Activated CD8-positive, alpha-beta memory T cell treated with anti-CD3 and anti-CD28 coated beads for 1 hour (primary cell): ENCODE data around the gene ADAM33.

ENCODE experiments used
- DNase-seq, 2 donors: peaks; one replicate each; pipeline ENCODE4 v3.0.0-alpha.2; 2020; ENCODE audit warnings: low read depth in 1 of 2; ENCODE audit errors: extremely low read depth in 1 of 2

ADAM33 gene

DNA sequence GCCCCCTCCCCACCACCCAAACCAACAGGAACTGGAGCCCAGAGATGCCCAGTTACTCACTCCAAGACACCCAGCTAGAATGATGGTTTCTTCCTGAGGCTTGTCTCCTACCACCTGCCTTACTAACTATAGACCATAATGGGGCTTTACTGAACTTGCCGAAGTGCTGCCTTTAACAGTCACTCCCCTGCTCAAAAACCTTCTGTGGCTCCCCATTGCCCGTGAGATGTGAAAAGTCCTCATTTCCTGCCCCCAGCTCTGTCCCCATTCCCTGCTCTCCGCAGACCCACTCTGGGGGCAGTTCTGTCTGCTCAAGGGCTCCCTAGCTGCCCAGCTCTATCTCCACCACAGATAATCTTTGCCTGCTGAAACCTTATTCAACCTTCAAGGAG, 25.7 kb upstream of the ADAM33 start:
- no peak for DNase-seq

DNA sequence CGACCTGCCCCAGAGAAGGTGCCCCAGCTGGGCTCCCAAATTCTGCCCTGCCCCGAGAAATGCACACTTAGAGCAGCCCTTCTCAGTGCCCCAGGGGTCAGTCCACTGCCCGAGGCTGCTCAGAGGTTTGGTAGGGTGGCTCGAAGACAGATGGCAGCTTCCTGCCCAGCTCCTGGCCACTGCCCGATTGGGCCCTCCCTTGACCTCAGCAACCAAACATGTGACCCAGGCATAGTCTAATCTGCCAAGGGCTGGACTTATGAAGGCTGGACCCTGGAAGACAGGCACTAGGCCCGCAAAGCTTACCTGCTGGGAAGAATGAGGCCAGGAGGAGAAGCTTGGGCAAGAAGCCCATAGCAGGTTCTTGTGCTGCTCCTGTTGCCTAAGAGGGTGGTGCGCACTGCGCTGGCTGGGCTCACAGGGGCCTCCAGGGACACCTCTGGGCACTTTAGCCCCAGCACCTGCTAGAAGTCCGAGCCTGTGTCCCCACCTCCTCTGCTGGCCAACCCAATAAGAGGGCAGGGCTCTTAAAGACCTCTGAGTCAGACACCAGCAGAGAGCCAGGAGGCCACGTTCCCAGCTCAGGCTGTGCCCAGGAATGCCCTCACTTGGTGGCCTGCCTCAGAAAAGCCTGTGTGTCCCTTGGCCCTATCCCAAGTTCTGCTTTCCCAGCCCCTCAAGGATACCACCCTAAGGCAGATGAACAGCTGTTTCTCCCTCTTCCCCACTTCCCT, 25.1 kb upstream of the ADAM33 start:
- DNase-seq: no peak

DNA sequence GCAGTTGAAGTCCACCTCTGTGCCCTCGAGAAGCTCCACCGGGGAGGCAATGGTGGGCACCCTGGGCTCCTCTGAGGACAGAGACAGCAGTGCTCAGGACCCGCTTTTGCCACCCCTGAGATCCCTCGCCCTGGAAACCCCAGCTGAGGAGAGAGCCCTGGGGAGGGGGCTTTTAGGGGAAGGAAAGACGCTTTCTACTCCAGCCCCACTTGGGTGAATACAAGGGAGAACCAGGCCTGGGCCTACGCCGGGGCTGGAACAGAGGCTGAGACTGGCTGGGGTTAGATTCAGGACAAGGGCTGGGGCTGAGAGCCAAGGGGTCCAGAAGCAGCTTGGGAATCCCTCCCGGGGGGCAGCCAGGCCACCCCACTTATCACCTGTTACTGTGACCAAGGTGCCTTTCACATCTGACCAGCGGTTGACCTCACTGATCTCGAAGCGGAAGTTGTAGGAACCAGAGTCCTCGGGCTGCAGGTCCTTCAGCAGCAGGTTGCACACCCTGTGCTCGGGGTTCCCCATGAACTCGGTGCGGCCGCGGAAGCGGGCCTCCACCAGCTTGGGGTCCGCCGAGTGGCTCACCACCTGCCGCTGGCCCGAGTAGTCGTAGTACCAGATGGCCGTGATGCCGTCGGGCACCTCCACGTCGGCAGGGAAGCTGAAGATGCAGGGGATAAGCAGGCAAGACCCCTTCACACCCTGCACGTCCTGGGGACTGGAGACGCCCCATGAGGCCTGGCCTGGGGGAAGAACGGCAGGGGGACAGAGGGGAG, 24.3 kb upstream of the ADAM33 start:
- no peak for DNase-seq

DNA sequence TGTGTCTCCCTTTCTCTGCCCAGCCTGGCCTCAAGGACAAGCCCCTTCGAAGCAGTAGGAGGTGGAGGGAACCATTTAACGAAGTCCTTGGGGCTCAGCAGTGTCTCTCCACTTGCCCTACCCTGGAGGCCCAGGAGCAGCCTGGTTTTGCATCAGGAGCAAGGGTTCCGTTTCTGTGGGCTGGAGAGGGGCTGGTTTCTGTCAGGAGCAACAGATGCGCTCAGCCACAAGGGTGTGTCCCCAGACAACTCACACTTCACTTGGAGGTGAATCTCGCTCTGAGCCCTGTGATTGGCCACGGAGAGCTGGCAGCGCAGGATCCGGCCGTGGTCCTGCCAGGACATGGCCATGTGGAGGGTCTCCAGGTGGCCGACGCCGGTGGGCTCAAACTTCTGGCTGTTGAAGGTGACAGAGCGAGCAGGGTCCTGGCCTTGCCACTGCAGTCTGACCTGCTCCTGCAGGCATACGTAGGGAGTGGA, 23.7 kb upstream of the ADAM33 start:
- DNase-seq: no peak

DNA sequence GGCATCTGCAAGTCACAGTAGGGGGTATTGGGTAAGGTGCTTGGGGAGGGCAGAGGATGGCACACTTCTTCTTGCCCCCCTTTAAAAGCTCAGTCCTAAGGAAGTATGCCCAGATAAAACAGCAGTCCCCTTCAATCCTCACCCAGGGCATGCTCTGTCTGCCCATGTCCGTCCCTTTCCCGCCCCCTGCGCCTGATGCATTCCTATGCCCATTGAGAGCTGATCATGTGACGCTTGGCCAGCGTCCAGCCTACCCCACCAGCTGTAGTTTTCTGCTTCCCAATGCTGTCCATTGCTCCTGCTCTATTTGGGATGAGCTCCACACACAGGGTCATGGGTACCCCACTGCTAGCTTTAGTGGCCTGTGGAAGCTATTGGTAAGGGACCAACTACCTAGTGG, 22.3 kb upstream of the ADAM33 start:
- DNase-seq: no peak

DNA sequence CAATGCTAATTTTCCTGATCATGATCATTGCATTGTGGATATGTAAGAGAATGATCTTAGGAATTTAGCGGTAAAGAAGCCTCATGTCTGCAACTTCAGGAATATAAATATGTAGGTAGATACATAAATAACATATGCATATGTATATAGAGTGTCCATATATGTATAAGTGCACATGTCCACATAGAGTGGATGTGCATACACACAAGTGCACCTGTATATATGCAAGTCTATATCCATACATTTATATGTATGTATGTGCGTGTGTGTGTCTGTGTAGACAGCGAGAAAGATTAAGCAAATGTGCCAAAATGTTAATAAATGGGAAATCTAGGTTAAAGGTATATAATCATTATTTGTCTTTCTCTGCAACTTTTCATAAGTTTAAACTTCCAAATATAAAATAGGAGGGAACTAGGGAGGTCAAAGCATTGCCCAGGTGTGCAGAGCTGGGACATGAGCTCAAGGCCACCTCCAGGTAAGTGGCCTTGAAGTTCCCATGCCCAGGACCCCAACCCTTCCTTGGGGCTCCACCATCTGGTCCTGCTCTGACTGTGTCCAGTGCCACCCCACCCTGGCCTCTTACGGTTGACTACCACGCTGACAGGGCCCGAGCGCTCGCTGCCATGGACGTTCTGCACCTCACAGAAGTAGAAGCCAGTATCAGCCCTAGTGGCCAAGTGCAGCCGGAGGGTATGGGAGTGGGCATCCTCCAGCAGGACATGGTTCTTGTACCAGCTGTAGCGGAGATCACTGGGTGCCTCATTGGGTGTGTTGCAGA, 21.0 kb upstream of the ADAM33 start:
- no peak for DNase-seq

DNA sequence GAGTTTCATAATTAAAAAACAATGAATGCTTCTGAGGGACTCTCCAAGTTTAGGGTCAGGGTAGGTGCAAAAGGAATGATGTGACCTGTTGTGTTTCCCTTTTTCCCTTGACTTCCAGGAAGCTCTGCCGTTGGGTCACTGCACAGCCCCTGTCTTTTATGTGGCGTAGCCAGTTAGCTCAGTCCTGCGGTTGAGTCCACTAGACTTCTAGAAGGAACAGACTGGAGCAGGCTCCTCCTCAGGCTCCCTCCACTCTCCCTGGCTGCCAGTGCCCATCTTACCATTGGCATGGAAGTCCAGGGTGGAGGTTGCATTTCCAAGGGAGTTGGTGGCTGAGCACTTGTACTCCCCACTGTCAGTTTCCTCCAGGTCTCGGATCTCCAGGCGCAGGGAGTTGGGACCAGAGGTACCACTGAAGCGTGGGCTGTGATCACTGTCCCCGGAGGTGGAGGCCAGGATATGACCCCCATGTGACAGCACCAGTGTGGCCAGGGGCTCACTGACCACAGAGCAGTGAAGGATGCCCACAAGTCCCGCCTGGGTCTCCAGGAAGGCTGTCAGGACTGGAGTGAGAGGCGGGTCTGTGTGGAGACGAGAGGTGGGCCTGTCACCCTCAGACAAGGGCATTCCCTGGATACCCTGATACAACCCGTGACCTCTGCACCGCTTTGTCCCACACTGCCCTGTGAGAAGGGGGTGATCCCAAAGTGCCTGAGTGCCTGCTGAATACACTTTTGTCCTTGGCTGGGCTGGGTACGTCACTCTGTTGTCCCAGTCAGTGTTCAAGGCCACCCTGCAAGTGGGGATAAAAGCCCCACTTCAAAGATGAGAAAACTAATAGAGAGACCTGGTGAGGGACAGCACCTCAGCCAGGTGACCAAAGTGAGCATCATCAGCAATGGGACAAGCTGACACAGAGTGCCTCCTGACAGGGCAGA, 19.5 kb upstream of the ADAM33 start:
- DNase-seq: no peak

DNA sequence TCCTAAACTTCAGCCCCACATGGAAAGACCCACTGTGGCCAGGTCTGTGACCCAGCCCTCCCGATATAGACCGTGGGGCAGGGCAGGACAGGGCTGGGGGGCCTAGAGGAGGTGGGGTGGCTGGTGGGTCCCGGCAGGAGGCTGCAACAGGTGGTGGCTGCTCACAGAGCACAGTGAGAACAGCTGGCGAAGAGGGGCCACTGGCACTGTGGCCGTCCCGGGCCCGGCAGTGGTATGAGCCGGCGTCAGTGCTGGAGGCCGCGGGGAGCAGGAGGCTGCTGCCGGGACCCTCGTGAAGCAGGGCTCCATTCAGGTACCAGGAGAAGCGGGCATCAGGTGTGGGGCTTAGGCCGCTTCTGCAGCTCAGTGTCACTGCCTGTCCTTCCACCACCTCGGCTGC, 17.2 kb upstream of the ADAM33 start:
- DNase-seq: no peak

DNA sequence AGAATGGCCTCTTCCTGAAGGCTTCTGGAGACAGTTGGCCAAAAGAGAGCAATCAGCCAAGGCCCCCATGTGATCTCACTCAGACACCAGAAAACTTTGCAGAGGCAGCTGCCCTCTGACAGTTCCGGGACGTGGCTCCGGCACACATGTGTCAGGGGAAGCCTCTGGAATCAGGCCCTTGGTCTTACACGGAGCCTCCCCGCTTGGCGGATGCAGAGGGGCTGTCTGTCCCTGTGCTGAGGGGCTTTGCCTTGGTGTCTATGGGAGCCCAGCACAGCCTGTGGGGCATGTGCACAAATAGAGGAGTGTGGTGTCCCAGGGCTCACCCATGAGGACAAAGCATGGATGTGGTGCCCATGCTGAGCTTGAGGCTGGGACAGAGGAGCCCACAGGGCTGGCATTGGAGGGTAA, 16.8 kb upstream of the ADAM33 start:
- no peak for DNase-seq

DNA sequence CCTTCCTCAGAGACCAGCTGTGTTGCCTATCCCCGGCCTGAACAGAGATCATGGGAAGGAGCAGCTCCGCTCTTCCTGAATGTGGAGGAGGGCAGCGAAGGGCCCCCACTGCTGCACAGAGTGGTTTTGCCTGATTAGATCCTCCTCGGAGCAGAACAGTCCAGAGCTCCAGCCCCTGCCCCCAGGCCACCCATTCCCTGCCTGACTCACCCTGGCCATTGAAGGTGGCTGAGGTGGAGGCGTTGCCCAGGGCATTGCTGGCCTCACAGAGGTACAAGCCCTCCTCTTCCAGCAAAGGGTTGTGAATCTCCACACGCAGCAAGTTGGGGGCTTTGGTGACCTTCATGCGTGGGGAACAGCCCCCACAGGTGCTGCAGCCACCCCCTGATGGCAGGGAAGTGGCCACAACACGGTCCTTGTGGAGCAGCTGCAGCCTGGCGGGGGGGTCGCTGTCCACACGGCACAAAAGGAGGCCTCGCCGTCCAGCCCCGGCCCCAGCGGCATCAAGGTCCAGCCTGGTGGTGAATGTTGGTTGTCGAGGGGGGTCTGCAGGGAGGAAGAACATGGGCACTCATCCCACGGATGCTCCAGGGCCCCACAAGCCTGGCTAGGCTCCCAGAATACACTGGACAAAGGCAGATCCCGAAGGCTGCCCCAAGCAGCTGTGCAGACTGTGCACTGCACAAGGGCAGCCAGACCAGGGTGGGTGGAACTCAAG, 15.9 kb upstream of the ADAM33 start:
- no peak for DNase-seq

DNA sequence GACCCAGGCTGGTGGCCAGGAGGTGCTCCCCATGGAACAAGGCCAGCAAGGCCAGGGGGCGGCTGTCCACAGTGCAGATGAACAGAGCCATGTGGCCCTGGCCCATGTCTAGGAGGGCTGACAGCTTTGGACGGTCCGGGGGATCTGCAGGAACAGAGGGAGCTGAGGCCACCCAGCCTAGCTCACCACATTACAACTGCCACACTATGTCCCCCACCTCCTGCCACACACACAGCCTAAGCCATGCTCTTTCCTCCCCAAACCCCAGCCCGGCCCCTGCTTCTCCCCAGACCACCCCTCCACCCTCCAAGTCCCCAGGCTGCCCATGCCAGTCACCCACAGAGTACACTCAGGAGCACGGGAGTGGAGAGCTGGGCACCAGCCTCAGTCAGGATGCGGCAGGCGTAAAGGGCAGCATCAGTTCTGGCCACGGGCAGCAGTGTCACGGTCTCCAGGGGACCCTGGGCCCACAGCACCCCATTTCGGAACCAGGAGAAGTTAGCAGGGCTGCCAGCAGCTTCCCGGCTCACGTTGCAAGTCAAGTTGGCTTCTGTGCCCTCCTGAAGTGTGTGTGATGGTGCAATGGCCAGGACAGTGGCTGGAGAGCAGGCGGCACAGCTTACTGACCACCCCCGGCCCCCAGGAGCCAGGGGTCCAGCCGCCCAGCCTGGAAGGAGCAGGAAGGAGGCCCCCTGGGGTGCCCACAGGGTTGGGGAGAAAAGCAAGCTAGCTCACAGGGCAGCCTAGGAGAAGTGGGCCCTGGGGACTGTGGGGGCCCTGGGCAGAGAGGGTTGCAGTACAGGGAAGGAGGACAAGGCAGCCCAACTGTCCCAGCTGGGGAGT, 15.2 kb upstream of the ADAM33 start:
- no peak for DNase-seq

DNA sequence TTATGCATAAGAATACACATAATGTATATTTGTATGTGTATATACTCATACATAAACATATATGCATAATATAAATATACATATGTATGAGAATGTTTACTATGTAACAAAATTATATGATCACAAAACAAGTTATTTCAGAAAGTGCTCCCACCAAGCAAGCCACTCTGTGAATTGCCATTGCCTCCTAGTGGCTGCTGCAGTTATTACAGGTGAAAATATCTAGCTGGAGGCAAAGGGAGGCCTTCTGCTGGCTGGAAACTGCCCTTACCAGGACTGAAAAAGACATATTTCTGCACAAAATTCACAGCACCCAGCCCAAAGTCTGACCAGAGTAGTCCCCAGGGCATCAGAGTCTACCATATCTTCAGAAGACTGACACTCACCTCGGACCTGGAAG, 14.4 kb upstream of the ADAM33 start:
- DNase-seq: no peak

DNA sequence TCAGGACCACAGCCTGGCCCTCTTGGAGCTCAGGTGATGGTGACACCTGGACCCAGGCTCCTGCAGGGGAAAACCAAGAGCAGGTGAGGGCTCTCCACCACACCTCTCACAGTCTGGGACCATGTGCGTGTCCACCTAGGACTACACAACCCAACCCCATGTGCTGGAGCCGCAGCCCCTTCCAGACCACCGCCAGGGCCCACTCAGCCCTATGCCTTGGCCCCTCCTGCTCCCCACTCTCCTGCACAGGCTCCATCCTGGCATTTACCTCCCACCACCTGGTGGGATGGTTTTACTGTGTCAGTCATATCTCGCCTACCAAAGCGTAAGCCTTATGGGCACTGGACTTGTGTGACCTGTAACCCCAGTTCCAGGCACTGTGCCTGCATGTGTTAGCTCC, 13.1 kb upstream of the ADAM33 start:
- no peak for DNase-seq

DNA sequence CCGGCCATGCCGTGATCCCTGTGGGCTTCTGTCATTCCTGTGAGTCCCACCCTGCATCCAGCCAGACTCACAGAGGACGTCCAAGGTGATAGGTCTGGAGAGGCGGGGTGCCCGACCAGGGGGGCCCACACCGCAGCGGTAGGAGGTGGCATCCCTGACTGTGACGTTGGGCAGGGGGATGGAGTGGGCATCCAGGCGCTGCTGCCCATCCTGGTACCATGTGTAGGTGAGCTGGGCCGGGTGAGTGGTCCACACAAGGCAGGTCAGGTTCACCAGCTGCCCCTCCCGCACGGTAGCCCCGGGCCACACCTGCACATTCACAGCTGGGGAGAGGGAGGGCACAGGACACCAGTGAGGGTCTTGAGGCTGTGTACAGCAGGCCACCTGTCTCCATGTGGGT, 11.6 kb upstream of the ADAM33 start:
- no peak for DNase-seq

DNA sequence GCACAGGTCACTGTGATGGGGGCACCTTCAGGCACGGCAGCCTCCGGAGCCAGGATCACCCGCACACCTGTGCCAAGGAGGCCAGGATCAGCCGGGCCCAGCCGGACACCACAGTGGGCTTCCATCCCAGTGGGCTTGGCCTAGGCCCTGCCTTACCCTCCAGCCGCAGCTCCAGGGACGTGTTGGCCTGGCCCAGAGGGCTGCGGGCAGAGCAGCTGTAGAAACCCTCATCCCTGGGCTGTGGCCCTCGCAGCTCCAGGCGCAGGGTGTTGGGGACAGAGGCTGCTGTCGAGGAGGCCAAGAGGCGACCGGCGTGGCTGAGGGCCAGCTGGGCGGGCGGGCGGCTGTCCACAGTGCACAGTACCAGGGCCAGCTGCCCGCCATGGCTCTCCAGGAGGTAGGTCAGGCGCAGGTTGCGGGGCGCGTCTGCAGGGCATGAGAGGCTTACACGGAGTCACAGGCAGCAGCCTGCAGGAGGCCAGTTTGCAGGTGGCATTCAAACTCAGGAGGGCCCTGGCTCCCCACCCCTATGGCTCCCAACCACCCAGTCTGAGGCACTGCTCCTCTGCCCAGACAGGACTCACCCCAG, 11.0 kb upstream of the ADAM33 start:
- DNase-seq: no peak

DNA sequence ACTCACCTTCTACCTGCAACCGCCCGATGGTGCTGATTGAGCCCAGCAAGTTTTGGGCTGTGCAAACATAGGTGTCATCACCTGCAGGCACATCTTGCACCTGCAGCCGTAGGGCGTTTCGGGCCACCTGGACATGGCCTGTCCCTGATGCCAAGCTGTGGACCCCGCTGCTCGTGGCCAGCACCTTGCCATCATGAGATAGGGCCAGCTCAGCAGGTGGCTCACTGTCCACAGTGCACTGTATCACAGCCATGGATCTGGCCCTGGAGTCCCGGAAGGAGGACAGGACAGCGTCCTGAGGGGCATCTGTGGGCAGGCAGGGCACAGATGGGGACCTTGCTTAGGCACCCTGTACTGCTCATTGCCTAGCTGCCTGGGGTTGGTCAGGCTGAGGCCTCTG, 10.1 kb upstream of the ADAM33 start:
- DNase-seq: no peak

DNA sequence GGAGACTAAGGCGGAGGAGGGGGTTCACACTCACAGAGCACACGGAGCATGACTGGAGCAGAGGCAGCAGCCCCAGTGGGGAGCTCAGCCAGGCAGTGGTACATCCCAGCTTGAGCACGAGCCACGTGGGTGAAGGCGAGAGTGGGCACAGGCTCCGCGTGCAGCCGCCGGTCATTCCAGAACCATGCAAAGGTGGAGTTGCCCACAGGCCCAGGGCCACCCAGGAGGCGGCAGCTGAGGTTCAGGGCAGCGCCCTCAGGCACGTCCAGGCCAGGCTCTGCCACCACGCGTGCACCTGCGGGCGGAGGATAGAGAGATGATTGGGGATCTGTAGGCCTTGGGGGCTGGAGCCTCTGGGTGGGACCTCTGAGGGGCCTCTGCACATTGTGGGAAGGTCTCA, 9.5 kb upstream of the ADAM33 start:
- DNase-seq: no peak

DNA sequence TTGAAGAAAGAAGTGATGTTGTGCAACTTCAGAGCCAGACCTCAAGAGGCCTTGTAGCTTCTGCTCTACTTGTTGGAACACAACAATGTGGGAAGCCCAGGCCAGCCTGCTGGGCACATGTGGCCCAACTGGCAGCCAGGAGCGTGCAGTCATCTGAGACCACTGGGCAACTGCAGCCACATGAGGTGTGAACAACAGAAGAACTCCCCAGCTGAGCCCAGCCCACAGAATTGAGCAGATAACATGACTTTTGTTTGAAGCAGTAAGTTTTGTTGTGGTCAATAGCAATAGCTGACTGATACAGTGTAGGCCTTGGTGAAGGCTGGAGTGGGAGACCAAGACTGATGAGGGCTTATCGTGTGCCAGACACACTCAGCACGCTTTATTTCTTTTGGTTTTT, 8.6 kb upstream of the ADAM33 start:
- DNase-seq: no peak

DNA sequence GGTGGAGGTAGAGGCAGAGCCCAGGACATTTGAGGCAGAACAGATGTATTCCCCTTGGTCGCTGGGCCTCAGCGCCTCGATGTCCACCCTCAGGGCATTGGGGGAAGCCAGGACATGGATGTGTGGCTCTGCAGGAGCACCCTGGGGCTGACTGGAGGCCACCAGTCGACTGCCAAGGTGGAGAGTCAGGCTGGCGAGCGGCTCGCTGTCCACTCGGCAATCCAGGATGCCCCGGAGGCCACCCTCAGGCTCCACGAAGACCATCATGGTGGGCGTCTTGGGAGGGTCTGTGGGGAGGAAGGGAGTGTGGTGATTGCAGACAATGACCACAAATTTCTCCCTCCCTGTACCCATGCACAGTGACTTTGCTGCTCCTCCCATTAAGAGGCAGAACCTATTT, 8.2 kb upstream of the ADAM33 start:
- no peak for DNase-seq
